ENCODE measurements around the gene ITGAX. TPM values are rescaled to one million over a fixed set of nuclear protein-coding genes. Genes with fewer than 3 reads are reported as not detected.

The ITGAX gene
- total and polyA plus RNA-seq, 2 donors (not counting 1 experiment from before 2014, with no cell fraction given) = under 0.01 TPM; not detected in 1

DNA sequence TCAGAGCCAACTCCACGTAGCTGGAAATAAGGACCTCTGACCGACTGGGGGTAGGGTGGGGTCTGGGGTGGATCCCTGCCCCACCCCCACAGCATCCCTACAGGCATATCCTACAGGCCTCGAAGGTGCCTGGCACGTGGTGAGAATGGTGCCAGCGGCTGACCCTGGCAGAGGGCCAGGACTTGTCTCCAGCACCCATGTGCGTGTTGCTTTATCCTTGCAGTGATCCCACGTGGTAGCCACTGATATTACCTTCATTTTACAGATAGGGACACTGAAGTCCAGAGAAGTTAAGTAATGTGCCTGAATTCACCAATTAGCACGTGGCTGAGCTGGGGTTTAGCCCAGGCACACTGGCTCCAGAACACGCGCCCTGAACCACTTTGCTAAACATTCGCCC is 46.5 kb downstream of the ITGAX start:
- no peak overlapping the region for H3K4me3 ChIP-seq (replicated peaks in 1 of 4; ENCODE audit: control extremely low read depth in 1 of 4, insufficient read depth in 1 of 4, low read depth in 3 of 4, low read length in 4 of 4)
- no peaks in the 10 kb centered on the region for H3K9me3 ChIP-seq (ENCODE audit: control insufficient read depth, insufficient read depth, low read depth, low read length)
- no peak overlapping the region for H3K27ac ChIP-seq (ENCODE audit: insufficient read depth, low read length)

DNA sequence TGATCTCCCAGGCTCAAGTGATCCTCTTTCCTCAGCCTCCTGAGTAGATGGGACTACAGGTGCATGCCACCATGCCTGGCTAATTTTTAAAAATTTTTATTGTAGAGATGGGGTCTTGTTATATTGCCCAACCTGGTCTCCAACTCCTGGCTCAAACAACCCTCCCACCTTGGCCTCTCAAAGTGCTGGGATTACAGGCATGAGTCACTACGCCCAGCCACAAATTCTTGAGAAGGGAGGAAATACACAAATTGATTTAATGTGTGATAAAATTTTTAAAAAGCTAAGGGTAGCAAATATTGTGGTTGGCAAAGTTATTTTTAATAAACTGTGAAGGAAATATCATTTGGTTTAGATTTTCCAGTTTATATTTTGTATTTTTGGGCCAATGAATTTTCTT is 47.7 kb downstream of the ITGAX start:
- Histone ChIP-seq H3K27ac (ENCODE audit: insufficient read depth, low read length) (no peak overlapping the region), H3K4me2 (ENCODE audit: extremely low read depth, insufficient read depth, low read length) (no peak overlapping the region), H3K4me1 (ENCODE audit: control insufficient read depth, extremely low read depth, insufficient read depth, low read length) (no peaks in the 10 kb centered on the region), H3K27me3 (ENCODE audit: control insufficient read depth, insufficient read depth, low read length) (no peaks in the 10 kb centered on the region), H4K20me1 (ENCODE audit: control insufficient read depth, extremely low read depth, insufficient read depth, low read length) (no peaks in the 10 kb centered on the region), H2AFZ (ENCODE audit: low read length) (no peak overlapping the region), H3K9me3 (ENCODE audit: control insufficient read depth, insufficient read depth, low read depth, low read length) (no peaks in the 10 kb centered on the region), H3K9ac (ENCODE audit: insufficient read depth, low read length) (no peak overlapping the region), H3K36me3 (ENCODE audit: control insufficient read depth, insufficient read depth, low read length) (no peaks in the 10 kb centered on the region), H3K79me2 (ENCODE audit: control insufficient read depth, insufficient read depth, low read length) (no peaks in the 10 kb centered on the region), H3K4me3 (replicated peaks in 1 of 4; ENCODE audit: control extremely low read depth in 1 of 4, insufficient read depth in 1 of 4, low read depth in 3 of 4, low read length in 4 of 4) (no peak overlapping the region)
- TF ChIP-seq, protein P1, sequence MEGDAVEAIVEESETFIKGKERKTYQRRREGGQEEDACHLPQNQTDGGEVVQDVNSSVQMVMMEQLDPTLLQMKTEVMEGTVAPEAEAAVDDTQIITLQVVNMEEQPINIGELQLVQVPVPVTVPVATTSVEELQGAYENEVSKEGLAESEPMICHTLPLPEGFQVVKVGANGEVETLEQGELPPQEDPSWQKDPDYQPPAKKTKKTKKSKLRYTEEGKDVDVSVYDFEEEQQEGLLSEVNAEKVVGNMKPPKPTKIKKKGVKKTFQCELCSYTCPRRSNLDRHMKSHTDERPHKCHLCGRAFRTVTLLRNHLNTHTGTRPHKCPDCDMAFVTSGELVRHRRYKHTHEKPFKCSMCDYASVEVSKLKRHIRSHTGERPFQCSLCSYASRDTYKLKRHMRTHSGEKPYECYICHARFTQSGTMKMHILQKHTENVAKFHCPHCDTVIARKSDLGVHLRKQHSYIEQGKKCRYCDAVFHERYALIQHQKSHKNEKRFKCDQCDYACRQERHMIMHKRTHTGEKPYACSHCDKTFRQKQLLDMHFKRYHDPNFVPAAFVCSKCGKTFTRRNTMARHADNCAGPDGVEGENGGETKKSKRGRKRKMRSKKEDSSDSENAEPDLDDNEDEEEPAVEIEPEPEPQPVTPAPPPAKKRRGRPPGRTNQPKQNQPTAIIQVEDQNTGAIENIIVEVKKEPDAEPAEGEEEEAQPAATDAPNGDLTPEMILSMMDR (conservative IDR thresholded peaks at IDR 0.05 in 1 of 2, IDR thresholded peaks at IDR 0.05 in 1 of 2; ENCODE audit: low read depth in 1 of 2, low read length in 2 of 2) = no peak
- no peak for TF ChIP-seq EZH2 (IDR thresholded peaks at IDR 0.05; ENCODE audit: low read length, missing control alignments)
- DNase-seq (ENCODE audit: low read depth in 2 of 2) = peak in 1 of 2 donors; percentile 4

More for the DNA sequence above, 46.5 kb downstream of the ITGAX start:
- H2AFZ ChIP-seq (ENCODE audit: low read length) = no peak overlapping the region
- H3K9ac ChIP-seq (ENCODE audit: insufficient read depth, low read length) = no peak overlapping the region
- no peak for DNase-seq (ENCODE audit: low read depth in 2 of 2)
- H3K79me2 ChIP-seq (ENCODE audit: control insufficient read depth, insufficient read depth, low read length) = no peaks in the 10 kb centered on the region
- no peaks in the 10 kb centered on the region for H3K4me1 ChIP-seq (ENCODE audit: control insufficient read depth, extremely low read depth, insufficient read depth, low read length)
- H3K4me2 ChIP-seq (ENCODE audit: extremely low read depth, insufficient read depth, low read length) = no peak overlapping the region
- no peaks in the 10 kb centered on the region for H3K27me3 ChIP-seq (ENCODE audit: control insufficient read depth, insufficient read depth, low read length)
- H4K20me1 ChIP-seq (ENCODE audit: control insufficient read depth, extremely low read depth, insufficient read depth, low read length) = no peaks in the 10 kb centered on the region
- TF ChIP-seq, protein P1 (conservative IDR thresholded peaks at IDR 0.05 in 1 of 2, IDR thresholded peaks at IDR 0.05 in 1 of 2; ENCODE audit: low read depth in 1 of 2, low read length in 2 of 2) = no peak
- no peak for TF ChIP-seq EZH2 (IDR thresholded peaks at IDR 0.05; ENCODE audit: low read length, missing control alignments)
- H3K36me3 ChIP-seq (ENCODE audit: control insufficient read depth, insufficient read depth, low read length) = no peaks in the 10 kb centered on the region

DNA sequence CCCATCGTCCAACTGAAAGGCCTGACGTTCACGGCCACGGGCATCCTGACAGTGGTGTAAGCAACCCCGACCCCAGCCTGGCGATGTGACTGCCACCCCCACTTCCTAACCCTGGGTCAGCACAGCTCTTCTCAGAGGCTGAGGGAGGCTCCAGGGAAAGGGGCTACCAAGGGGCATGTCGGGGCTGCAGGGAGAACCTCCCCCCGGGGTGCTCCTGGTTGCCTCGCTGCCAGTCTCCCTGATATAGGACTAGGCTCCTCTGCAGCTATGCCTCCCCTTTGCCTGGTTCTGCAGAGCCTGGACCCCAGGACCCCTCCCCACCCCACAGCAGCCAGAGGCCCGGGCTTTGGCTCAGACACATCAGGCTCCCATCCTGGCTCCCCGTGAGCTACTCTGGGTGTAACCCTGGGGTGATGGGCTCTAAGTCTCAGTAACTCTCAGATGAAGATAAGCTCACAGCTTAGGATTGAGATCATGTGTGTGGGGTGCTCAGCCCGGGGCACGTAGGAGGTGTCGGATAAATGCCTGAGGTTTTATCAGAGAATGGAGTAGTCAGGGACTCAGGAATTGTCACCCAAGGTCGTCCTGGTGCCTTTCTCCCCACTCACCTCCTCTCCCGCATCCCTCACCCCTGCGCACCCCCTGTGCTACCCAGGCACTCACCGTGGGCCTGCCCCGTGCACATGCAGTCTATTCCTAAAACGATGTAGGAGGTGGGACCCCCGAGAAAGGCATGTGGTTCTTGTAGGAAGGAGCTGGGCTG is 48.8 kb downstream of the ITGAX start:
- TF ChIP-seq, protein P1 (conservative IDR thresholded peaks at IDR 0.05 in 1 of 2, IDR thresholded peaks at IDR 0.05 in 1 of 2; ENCODE audit: low read depth in 1 of 2, low read length in 2 of 2) = no peak
- TF ChIP-seq EZH2 (IDR thresholded peaks at IDR 0.05; ENCODE audit: low read length, missing control alignments) = no peak
- H3K79me2 ChIP-seq (ENCODE audit: control insufficient read depth, insufficient read depth, low read length) = no peaks in the 10 kb centered on the region
- H3K27me3 ChIP-seq (ENCODE audit: control insufficient read depth, insufficient read depth, low read length) = no peaks in the 10 kb centered on the region
- H3K4me1 ChIP-seq (ENCODE audit: control insufficient read depth, extremely low read depth, insufficient read depth, low read length) = no peaks in the 10 kb centered on the region
- no peak overlapping the region for H3K4me2 ChIP-seq (ENCODE audit: extremely low read depth, insufficient read depth, low read length)
- H3K9ac ChIP-seq (ENCODE audit: insufficient read depth, low read length) = no peak overlapping the region
- no peaks in the 10 kb centered on the region for H3K9me3 ChIP-seq (ENCODE audit: control insufficient read depth, insufficient read depth, low read depth, low read length)
- no peaks in the 10 kb centered on the region for H4K20me1 ChIP-seq (ENCODE audit: control insufficient read depth, extremely low read depth, insufficient read depth, low read length)
- peak overlapping the region in 1 of 4 experiments; percentile 17 for H3K4me3 ChIP-seq (replicated peaks in 1 of 4; ENCODE audit: control extremely low read depth in 1 of 4, insufficient read depth in 1 of 4, low read depth in 3 of 4, low read length in 4 of 4)
- no peak overlapping the region for H2AFZ ChIP-seq (ENCODE audit: low read length)
- no peak overlapping the region for H3K27ac ChIP-seq (ENCODE audit: insufficient read depth, low read length)
- no peaks in the 10 kb centered on the region for H3K36me3 ChIP-seq (ENCODE audit: control insufficient read depth, insufficient read depth, low read length)
- no peak for DNase-seq (ENCODE audit: low read depth in 2 of 2)
